ENCODE data around the gene PRR19.

DNA sequence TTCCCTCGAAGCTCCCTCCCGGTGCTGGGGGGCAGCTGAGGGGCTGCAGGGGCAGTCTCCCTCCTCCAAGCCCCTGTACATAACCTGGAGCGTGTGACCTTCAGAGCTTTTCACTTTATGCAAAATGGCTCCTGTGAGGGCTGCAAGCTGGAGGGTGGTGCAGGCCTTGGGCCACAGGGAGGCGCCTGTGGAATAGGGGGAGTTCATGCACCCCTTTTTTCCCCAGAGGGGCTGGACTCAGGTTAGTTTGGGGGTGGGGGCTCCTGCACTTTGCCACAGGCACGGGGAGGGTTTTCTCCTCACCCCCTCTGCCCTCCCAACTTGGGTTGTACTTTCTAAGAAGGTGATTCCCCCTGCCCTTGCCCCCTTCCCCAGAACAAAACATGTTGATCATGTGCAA, 6.6 kb upstream of the PRR19 start:
- TF ChIP-seq, protein P1, sequence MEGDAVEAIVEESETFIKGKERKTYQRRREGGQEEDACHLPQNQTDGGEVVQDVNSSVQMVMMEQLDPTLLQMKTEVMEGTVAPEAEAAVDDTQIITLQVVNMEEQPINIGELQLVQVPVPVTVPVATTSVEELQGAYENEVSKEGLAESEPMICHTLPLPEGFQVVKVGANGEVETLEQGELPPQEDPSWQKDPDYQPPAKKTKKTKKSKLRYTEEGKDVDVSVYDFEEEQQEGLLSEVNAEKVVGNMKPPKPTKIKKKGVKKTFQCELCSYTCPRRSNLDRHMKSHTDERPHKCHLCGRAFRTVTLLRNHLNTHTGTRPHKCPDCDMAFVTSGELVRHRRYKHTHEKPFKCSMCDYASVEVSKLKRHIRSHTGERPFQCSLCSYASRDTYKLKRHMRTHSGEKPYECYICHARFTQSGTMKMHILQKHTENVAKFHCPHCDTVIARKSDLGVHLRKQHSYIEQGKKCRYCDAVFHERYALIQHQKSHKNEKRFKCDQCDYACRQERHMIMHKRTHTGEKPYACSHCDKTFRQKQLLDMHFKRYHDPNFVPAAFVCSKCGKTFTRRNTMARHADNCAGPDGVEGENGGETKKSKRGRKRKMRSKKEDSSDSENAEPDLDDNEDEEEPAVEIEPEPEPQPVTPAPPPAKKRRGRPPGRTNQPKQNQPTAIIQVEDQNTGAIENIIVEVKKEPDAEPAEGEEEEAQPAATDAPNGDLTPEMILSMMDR (IDR thresholded peaks at IDR 0.05) = no peak
- TF ChIP-seq POLR2A (IDR thresholded peaks at IDR 0.05) = no peak
